ENCODE measurements around the gene SUGP2. TPM values are rescaled to one million over a fixed set of nuclear protein-coding genes. Genes with fewer than 3 reads are reported as not detected.
"Not testable (repeated sequence)": the region's sequence is repeated elsewhere in the genome, so short reads cannot be mapped to it uniquely, and the experiment has no call there.

SUGP2 gene
- polyA plus RNA-seq, 3 donors from 2014 or later: 7.4 to 19.4 (median 7.9) TPM

DNA sequence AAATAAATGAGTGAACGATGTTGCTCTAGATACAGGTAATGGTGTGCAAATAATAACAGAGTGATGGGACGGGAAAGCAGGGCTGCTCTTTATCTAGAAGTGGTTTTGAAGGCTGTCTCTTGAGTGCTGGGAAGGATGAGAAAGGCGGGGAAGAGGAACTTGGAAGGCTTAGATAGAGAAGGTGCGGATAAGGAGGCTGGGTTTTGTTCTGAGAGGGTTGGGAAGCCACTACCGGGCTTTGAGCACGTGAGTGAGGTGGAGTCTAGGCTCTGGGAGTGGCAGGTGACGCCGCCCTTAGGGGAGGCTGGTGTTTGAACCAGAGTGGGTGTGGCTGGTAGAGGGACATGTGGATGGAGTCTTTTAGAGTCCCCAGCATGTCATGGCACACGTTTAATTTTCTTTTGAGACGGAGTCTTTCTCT lies 897 bp upstream of the SUGP2 start:
- Mint-ChIP-seq H3K27me3 (ENCODE audit: low read depth in 3 of 3) (peaks cover 16 to 20% (median 17%) of the 10 kb centered on the region in 3 donors), H3K36me3 (peaks cover 0 to 9% (median 0%) of the 10 kb centered on the region in 3 donors)
- peak; percentile 51 to 65 (median 56) for DNase-seq

DNA sequence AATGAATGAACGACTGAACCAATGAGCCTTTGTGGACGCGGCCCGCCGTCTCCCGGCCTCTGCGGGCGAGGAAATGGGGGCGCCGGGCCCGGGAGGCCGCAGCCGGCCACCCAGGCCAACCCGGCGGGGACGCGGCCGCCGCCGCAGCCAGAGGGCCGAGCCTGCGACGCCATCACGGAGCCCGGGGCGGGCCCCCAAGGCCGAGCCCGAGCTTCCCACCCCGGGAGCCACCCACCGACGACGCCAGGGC lies 216 bp downstream of the SUGP2 start:
- no peak for DNase-seq
- Mint-ChIP-seq H3K36me3 (peaks cover 3 to 13% (median 4%) of the 10 kb centered on the region in 3 donors), H3K27ac (peak overlapping the region; percentile 90 to 99 (median 95)), H3K27me3 (ENCODE audit: low read depth in 3 of 3) (peaks cover 16 to 20% (median 17%) of the 10 kb centered on the region in 3 donors), H3K4me1 (peaks cover 35 to 47% of the 10 kb centered on the region in 2 donors), H3K4me3 (peak overlapping the region; percentile 94 to 100 (median 99)), H3K9me3 (no peaks in the 10 kb centered on the region)

More for the DNA sequence above, 897 bp upstream of the SUGP2 start:
- H3K4me1 Mint-ChIP-seq: peaks cover 35 to 47% of the 10 kb centered on the region in 2 donors
- H3K27ac Mint-ChIP-seq: peak overlapping the region; percentile 82 to 94 (median 91)
- H3K9me3 Mint-ChIP-seq: no peaks in the 10 kb centered on the region
- peak overlapping the region; percentile 83 to 91 (median 88) for H3K4me3 Mint-ChIP-seq

DNA sequence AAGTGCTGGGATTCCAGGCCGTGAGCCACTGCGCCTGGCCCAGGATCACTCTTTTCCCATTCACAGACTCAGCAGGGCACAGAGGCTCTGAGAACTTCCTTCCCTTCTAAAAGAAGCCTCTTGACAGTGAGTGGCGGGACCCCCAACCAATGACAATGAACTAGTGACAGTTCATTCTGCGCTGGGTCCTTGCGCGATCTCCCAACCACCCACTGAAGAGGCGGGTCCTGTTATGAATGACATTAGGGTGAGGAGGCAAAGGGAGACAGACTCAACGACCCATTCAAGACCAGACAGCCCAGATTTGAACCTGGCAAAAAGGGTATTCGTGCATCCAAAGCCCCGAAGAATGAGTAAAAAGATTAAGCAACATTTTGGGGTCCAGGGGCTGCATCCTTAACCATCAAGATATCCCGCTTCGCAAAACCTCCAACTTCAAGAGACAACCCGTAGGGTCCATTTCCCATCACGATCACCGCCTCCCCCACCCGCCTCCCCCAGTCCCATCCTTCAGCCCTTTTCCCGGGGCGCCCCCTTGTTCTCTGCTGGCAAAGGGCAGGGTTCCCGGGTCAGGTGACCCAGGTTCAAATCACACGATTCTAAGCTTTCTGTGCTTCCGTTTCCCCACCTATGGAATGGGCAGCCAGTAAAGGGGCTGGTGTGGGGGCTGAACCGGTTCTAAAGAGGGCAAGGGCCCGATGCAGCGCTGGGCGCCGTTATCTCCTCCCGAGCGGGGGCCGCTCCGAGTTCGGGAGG lies 719 bp downstream of the SUGP2 start:
- Mint-ChIP-seq H3K27me3 (ENCODE audit: low read depth in 3 of 3) (peaks cover 16 to 20% (median 17%) of the 10 kb centered on the region in 3 donors), H3K4me3 (peak overlapping the region; percentile 94 to 100 (median 99)), H3K9me3 (no peaks in the 10 kb centered on the region), H3K4me1 (peaks cover 37 to 51% of the 10 kb centered on the region in 2 donors), H3K27ac (peak overlapping the region; percentile 90 to 99 (median 95)), H3K36me3 (peaks cover 8 to 16% (median 8%) of the 10 kb centered on the region in 3 donors)
- DNase-seq: peak; percentile 74 to 77 (median 76)

DNA sequence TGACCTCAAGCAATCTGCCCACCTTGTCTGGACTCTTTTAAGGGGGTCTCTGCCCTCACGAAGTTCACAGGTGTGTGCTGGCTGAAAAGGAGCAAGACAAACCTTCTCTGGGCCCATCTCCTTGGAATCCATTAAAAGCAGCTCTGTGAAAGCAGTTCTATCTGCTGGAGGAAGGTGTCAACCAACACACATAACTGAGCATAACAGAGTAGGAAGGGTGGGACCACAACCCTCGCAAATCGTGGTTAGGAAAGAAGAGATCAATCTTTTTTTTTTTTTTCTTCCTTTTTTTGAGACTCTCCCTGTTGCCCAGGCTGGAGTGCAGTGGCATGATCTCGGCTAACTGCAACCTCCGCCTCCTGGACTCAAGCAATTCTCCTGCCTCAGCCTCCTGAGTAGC lies 1.4 kb downstream of the SUGP2 start:
- H3K27ac Mint-ChIP-seq: peak overlapping the region; percentile 90 to 99 (median 95)
- peak; percentile 35 to 43 (median 40) for DNase-seq
- no peaks in the 10 kb centered on the region for H3K9me3 Mint-ChIP-seq
- peaks cover 16 to 18% (median 17%) of the 10 kb centered on the region in 3 donors for H3K27me3 Mint-ChIP-seq (ENCODE audit: low read depth in 3 of 3)
- peak overlapping the region; percentile 94 to 100 (median 99) for H3K4me3 Mint-ChIP-seq
- H3K36me3 Mint-ChIP-seq: peaks cover 12 to 21% (median 13%) of the 10 kb centered on the region in 3 donors
- peaks cover 41 to 58% of the 10 kb centered on the region in 2 donors for H3K4me1 Mint-ChIP-seq

DNA sequence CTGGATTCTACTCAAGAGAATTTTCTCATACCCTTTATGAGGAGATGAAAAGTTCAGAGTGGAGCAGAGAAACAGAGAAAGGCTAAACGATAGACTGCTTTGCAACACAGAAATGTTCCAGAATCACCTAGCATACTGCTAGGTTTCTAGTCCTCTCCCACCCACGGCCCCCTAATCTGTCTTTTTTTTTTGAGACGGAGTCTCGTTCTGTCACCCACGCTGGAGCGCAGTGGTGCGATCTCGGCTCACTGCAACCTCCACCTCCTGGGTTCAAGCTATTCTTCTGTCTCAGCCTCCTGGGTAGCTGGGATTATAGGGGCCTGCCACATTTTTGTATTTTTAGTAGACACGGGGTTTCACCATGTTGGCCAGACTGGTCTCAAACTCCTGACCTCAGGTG lies 4.8 kb downstream of the SUGP2 start:
- H3K4me3 Mint-ChIP-seq: no peak overlapping the region
- no peak overlapping the region for H3K27ac Mint-ChIP-seq
- H3K36me3 Mint-ChIP-seq: peaks cover 22 to 41% (median 24%) of the 10 kb centered on the region in 3 donors

DNA sequence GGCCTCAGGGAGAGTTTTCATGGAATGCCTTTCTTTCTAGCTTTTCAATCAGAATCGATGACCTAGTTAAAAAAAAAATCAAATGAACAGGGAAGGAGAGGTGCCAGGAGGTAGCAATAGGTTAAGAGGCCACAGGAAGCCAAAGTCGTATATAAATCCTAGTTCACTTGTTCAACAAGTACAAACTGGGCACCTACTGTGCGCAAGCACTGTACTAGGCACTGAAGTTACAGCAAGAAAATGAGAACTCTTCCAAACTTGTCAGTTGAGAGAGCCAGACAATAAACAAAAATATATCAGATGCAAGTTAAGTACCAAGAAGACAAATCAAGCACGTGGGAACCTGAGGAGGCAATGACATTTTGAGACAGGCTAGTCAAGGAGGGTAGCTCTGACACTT lies 6.1 kb downstream of the SUGP2 start:
- peaks cover 37 to 63% of the 10 kb centered on the region in 2 donors for H3K4me1 Mint-ChIP-seq
- no peaks in the 10 kb centered on the region for H3K9me3 Mint-ChIP-seq
- peak overlapping the region in 2 of 6 donors; percentile 36 to 60 for H3K27ac Mint-ChIP-seq
- no peak overlapping the region for H3K4me3 Mint-ChIP-seq
- peaks cover 1 to 2% (median 2%) of the 10 kb centered on the region in 3 donors for H3K27me3 Mint-ChIP-seq (ENCODE audit: low read depth in 3 of 3)
- no peak for DNase-seq
- peaks cover 22 to 50% (median 24%) of the 10 kb centered on the region in 3 donors for H3K36me3 Mint-ChIP-seq

More for the DNA sequence above, 4.8 kb downstream of the SUGP2 start:
- Mint-ChIP-seq H3K27me3 (ENCODE audit: low read depth in 3 of 3) (peaks cover 7 to 11% (median 9%) of the 10 kb centered on the region in 3 donors), H3K4me1 (peaks cover 32 to 57% of the 10 kb centered on the region in 2 donors), H3K9me3 (no peaks in the 10 kb centered on the region)
- no peak for DNase-seq

DNA sequence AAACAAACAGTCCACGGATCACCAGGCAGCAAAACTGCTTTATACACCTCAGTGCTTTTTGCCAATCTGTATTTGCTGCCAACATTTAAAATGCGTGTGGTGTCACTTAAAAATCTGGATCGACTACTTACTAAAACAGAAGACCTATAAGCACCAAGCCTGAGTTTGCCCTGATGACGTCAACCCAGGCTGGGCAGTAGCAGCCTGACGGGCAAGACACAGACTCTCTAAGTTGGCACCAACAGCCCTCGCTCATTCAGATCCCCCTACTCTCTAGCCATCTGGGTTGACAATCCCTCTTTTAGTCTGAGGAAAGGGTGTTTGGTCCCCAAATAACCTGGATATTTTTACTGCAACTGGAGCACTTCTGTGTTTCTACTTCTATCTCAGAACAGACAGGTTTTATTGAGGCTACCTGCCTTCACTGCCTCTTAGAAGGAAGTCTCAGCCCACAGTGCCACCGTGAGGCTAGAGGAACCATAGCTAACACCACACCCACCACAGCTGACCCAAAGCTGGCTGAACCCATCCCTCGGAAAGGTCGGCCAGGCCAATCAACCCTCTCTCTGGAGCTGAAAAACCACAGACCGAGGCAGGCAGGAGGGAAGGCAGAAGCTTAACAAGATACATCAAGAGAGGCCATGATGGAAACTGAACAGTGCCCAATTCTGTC lies 6.9 kb downstream of the SUGP2 start:
- DNase-seq: no peak
- peak overlapping the region in 4 of 6 donors; percentile 28 to 73 (median 48) for H3K27ac Mint-ChIP-seq
- H3K9me3 Mint-ChIP-seq: no peaks in the 10 kb centered on the region
- H3K4me1 Mint-ChIP-seq: peaks cover 33 to 59% of the 10 kb centered on the region in 2 donors
- no peak overlapping the region for H3K4me3 Mint-ChIP-seq
- peaks cover 0 to 1% (median 0%) of the 10 kb centered on the region in 3 donors for H3K27me3 Mint-ChIP-seq (ENCODE audit: low read depth in 3 of 3)
- peaks cover 22 to 50% (median 24%) of the 10 kb centered on the region in 3 donors for H3K36me3 Mint-ChIP-seq

DNA sequence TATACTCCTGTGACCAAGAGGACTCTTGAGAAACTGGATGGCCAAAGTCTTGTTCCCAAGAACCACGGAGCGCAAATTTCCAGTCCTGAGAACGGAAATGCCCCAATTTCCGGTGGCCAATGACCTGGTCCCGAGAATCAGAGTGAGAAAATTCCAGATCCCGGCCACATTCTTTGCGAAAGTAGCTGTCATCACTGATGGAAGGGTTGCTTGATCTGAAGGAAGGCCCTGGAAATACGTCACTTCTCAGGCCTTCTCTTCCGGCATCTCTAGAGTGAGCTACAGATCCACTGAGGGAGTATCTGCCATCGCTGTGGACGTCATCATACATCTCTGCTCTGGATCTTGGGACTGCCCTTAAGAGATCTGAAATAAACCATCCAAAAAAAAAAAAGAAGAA lies 7.5 kb downstream of the SUGP2 start:
- Mint-ChIP-seq H3K4me3 (no peak overlapping the region), H3K27ac (peak overlapping the region in 2 of 6 donors; percentile 37 to 57), H3K9me3 (no peaks in the 10 kb centered on the region), H3K4me1 (peaks cover 32 to 62% of the 10 kb centered on the region in 2 donors), H3K27me3 (ENCODE audit: low read depth in 3 of 3) (peaks cover 0 to 1% (median 0%) of the 10 kb centered on the region in 3 donors), H3K36me3 (peaks cover 22 to 50% (median 24%) of the 10 kb centered on the region in 3 donors)
- DNase-seq: no peak

DNA sequence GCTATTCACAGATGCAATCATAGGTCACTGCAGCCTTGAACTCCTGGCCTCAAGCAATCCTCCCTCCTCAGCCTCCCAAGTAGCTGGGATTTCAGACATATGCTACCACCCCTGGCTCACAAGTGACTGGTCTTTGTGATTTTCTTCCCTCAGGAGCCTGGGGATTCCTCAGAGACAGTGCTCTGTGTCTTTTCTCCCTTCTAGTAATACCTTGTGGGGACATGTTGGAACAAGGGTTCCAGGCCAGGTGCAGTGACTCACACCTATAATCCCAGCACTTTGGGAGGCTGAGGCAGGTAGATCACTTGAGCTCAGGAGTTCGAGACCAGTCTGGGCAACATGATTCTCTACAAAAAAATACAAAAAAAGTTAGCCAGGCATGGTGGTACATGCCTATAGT lies 9.9 kb downstream of the SUGP2 start:
- peak overlapping the region in 1 of 6 donors; percentile 17 for H3K27ac Mint-ChIP-seq
- DNase-seq; H3K27me3 Mint-ChIP-seq (ENCODE audit: low read depth in 3 of 3); H3K9me3 Mint-ChIP-seq: not testable (repeated sequence)
- H3K36me3 Mint-ChIP-seq: peaks cover 21 to 52% (median 26%) of the 10 kb centered on the region in 3 donors
- peaks cover 29 to 64% of the 10 kb centered on the region in 2 donors for H3K4me1 Mint-ChIP-seq
- H3K4me3 Mint-ChIP-seq: peak overlapping the region in 1 of 5 donors; percentile 3

DNA sequence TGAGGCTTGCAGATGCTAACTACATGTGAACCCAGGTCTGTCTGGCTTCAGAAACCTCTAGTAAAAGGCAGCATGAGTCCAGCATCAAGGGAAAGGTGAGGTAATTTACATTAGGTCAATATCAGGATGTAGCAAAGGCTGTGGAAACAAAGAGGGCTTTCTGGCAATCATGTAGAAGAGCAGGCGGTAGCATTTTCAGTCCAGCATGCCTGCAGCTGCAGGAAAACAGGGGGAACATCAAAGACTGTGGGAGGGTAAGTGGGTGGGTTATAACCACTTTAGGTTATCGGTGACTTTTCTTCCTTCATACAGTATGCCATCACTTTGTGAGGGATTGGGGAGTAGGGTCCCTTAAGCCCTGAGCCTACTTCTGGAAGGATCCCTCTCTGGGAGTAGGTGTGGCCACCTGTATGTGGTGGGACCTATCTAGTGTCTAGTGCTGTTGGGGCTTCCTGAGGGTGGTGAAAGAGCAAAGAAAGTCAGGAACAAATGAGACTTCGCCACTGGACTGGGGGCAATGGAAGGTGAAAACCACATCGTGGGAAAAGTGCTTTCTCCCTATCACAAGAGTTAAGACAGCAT lies 10.8 kb downstream of the SUGP2 start:
- peaks cover 14 to 50% (median 19%) of the 10 kb centered on the region in 3 donors for H3K36me3 Mint-ChIP-seq
- peaks cover 0 to 1% (median 0%) of the 10 kb centered on the region in 3 donors for H3K27me3 Mint-ChIP-seq (ENCODE audit: low read depth in 3 of 3)
- peaks cover 24 to 56% of the 10 kb centered on the region in 2 donors for H3K4me1 Mint-ChIP-seq
- no peak for DNase-seq
- H3K27ac Mint-ChIP-seq: peak overlapping the region; percentile 28 to 63 (median 47)
- H3K4me3 Mint-ChIP-seq: peak overlapping the region in 1 of 5 donors; percentile 42
- no peaks in the 10 kb centered on the region for H3K9me3 Mint-ChIP-seq

DNA sequence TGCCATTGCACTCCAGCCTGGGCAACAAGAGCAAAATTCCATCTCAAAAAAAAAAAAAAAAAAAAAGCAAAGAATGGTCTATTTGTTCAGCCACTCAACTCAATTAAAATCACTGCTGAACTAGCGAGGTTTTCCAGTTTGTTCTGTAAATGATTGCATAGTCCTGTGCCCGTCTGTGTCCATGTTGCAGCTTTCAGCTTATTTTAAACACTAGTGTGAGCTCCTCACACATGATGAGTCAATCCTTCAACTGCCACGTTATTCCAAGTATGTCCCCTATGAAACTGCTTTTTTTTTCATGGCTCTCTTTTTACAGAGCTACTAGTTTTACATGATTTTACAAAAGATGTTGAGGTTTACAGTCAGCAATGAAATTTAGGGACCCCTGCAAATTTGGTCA lies 12.2 kb downstream of the SUGP2 start:
- H3K27me3 Mint-ChIP-seq (ENCODE audit: low read depth in 3 of 3): peaks cover 0 to 1% (median 0%) of the 10 kb centered on the region in 3 donors
- H3K36me3 Mint-ChIP-seq: peaks cover 14 to 47% (median 15%) of the 10 kb centered on the region in 3 donors
- DNase-seq: no peak
- no peak overlapping the region for H3K4me3 Mint-ChIP-seq
- H3K9me3 Mint-ChIP-seq: no peaks in the 10 kb centered on the region
- peaks cover 18 to 43% of the 10 kb centered on the region in 2 donors for H3K4me1 Mint-ChIP-seq
- peak overlapping the region in 1 of 6 donors; percentile 45 for H3K27ac Mint-ChIP-seq

DNA sequence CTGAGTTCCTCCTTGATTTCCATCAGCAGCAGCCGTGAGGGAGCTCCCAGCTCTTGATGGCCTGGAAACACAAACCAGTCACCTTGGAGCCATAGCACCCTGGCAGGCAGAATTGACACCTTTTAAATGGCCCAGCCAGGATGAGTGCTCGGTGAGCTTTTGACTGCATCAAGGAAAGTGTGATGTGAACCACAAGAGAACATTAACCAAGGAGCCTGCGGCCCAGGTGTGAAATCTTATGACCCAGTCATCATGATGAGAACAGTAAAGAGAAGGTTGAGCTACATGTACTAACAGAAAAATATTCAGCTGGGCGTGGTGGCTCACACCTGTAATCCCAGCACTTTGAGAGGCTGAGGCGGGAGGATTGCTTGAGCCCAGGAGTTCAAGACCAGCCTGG lies 22.8 kb downstream of the SUGP2 start:
- Mint-ChIP-seq H3K4me3 (peak overlapping the region in 3 of 5 donors; percentile 26 to 54 (median 48)), H3K4me1 (peaks cover 18 to 32% of the 10 kb centered on the region in 2 donors), H3K27ac (peak overlapping the region; percentile 78 to 90 (median 86)), H3K27me3 (ENCODE audit: low read depth in 3 of 3) (peaks cover 0 to 5% (median 5%) of the 10 kb centered on the region in 3 donors), H3K36me3 (peaks cover 12 to 52% (median 29%) of the 10 kb centered on the region in 3 donors), H3K9me3 (no peaks in the 10 kb centered on the region)
- DNase-seq: peak; percentile 65 to 74 (median 71)

DNA sequence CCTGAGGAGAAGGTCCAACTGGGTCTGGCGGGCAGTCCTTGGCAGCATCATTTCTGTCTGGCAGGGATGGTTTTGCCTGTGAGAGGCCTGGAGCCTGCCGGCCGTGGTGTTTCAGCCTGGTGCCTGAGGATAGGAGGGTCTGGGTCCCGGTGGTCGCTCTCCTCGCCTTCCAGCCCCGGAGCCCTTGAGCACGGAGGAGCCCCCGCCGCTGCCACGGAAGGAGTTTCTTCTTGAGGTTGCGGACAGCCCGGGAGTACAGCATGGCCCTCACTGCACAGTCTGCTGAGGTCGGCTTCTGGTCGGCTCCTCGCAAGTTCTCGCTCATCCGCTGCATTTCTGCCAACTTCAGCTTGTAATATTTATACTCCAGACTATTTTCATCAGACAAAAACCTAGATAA lies 23.4 kb downstream of the SUGP2 start:
- peak overlapping the region; percentile 78 to 90 (median 86) for H3K27ac Mint-ChIP-seq
- H3K9me3 Mint-ChIP-seq: no peaks in the 10 kb centered on the region
- H3K4me1 Mint-ChIP-seq: peaks cover 18 to 32% of the 10 kb centered on the region in 2 donors
- peaks cover 12 to 55% (median 33%) of the 10 kb centered on the region in 3 donors for H3K36me3 Mint-ChIP-seq
- peaks cover 0 to 5% (median 5%) of the 10 kb centered on the region in 3 donors for H3K27me3 Mint-ChIP-seq (ENCODE audit: low read depth in 3 of 3)
- no peak overlapping the region for H3K4me3 Mint-ChIP-seq
- DNase-seq: no peak

All from immature natural killer cell (primary cell).